ENCODE measurements around the gene TCEA3.

The TCEA3 gene

GRCh38 chr1:23421343-23421742 is 3.2 kb downstream of the TCEA3 start:
- Histone ChIP-seq H3K4me1 (ENCODE audit: insufficient read depth, poor library complexity, severe bottlenecking) (peaks cover 4% of the 10 kb centered on the region), H3K4me3 (ENCODE audit: severe bottlenecking) (no peak overlapping the region), H3K27me3 (ENCODE audit: insufficient read depth, poor library complexity, severe bottlenecking) (no peaks in the 10 kb centered on the region), H3K36me3 (ENCODE audit: low read depth) (no peaks in the 10 kb centered on the region), H3K27ac (ENCODE audit: poor library complexity, severe bottlenecking) (no peak overlapping the region), H3K9me3 (ENCODE audit: severe bottlenecking) (no peaks in the 10 kb centered on the region)
- DNase-seq (ENCODE audit: low spot score) (no peak), ATAC-seq (ENCODE audit: low read depth) (no peak)
- no peak for TF ChIP-seq CTCF (IDR thresholded peaks at IDR 0.05; ENCODE audit: poor library complexity, severe bottlenecking)

- no peaks in the 10 kb centered on the region for H3K27me3 ChIP-seq (ENCODE audit: insufficient read depth, poor library complexity, severe bottlenecking)
- no peak overlapping the region for H3K4me3 ChIP-seq (ENCODE audit: severe bottlenecking)
- no peak for DNase-seq (ENCODE audit: low spot score)
- H3K27ac ChIP-seq (ENCODE audit: poor library complexity, severe bottlenecking), result no peak overlapping the region
- H3K9me3 ChIP-seq (ENCODE audit: severe bottlenecking), result no peaks in the 10 kb centered on the region
- ATAC-seq (ENCODE audit: low read depth), result no peak
- no peak for TF ChIP-seq CTCF (IDR thresholded peaks at IDR 0.05; ENCODE audit: poor library complexity, severe bottlenecking)
- peaks cover 4% of the 10 kb centered on the region for H3K4me1 ChIP-seq (ENCODE audit: insufficient read depth, poor library complexity, severe bottlenecking)
- H3K36me3 ChIP-seq (ENCODE audit: low read depth), result no peaks in the 10 kb centered on the region
These were observed 3.8 kb downstream of the TCEA3 start for GRCh38 chr1:23420778-23421177.

- Histone ChIP-seq H3K27ac (ENCODE audit: poor library complexity, severe bottlenecking) (no peak overlapping the region), H3K4me1 (ENCODE audit: insufficient read depth, poor library complexity, severe bottlenecking) (peaks cover 4% of the 10 kb centered on the region), H3K27me3 (ENCODE audit: insufficient read depth, poor library complexity, severe bottlenecking) (no peaks in the 10 kb centered on the region), H3K36me3 (ENCODE audit: low read depth) (no peaks in the 10 kb centered on the region), H3K9me3 (ENCODE audit: severe bottlenecking) (no peaks in the 10 kb centered on the region), H3K4me3 (ENCODE audit: severe bottlenecking) (no peak overlapping the region)
- DNase-seq (ENCODE audit: low spot score), result no peak
- TF ChIP-seq CTCF (IDR thresholded peaks at IDR 0.05; ENCODE audit: poor library complexity, severe bottlenecking), result no peak
- no peak for ATAC-seq (ENCODE audit: low read depth)
These were observed 5.4 kb downstream of the TCEA3 start for GRCh38 chr1:23419180-23419579.

GRCh38 chr1:23417570-23417969 is 7.0 kb downstream of the TCEA3 start:
- no peak for TF ChIP-seq CTCF (IDR thresholded peaks at IDR 0.05; ENCODE audit: poor library complexity, severe bottlenecking)
- Histone ChIP-seq H3K27me3 (ENCODE audit: insufficient read depth, poor library complexity, severe bottlenecking) (no peaks in the 10 kb centered on the region), H3K9me3 (ENCODE audit: severe bottlenecking) (no peaks in the 10 kb centered on the region), H3K4me1 (ENCODE audit: insufficient read depth, poor library complexity, severe bottlenecking) (no peaks in the 10 kb centered on the region), H3K36me3 (ENCODE audit: low read depth) (no peaks in the 10 kb centered on the region), H3K27ac (ENCODE audit: poor library complexity, severe bottlenecking) (no peak overlapping the region), H3K4me3 (ENCODE audit: severe bottlenecking) (no peak overlapping the region)
- DNase-seq (ENCODE audit: low spot score), result no peak
- ATAC-seq (ENCODE audit: low read depth), result no peak

- DNase-seq (ENCODE audit: low spot score), result no peak
- H3K27me3 ChIP-seq (ENCODE audit: insufficient read depth, poor library complexity, severe bottlenecking), result no peaks in the 10 kb centered on the region
- no peak overlapping the region for H3K4me3 ChIP-seq (ENCODE audit: severe bottlenecking)
- no peak overlapping the region for H3K27ac ChIP-seq (ENCODE audit: poor library complexity, severe bottlenecking)
- TF ChIP-seq CTCF (IDR thresholded peaks at IDR 0.05; ENCODE audit: poor library complexity, severe bottlenecking), result no peak
- H3K36me3 ChIP-seq (ENCODE audit: low read depth), result no peaks in the 10 kb centered on the region
- no peak for ATAC-seq (ENCODE audit: low read depth)
- no peaks in the 10 kb centered on the region for H3K9me3 ChIP-seq (ENCODE audit: severe bottlenecking)
- H3K4me1 ChIP-seq (ENCODE audit: insufficient read depth, poor library complexity, severe bottlenecking), result no peaks in the 10 kb centered on the region
These were observed 7.6 kb downstream of the TCEA3 start for GRCh38 chr1:23416964-23417363.

Measured in RWPE2 (cell line).